Measurements from ENCODE around the gene POU6F1. TPM values are rescaled to one million over a fixed set of nuclear protein-coding genes. Genes with fewer than 3 reads are reported as not detected.
"Not testable (repeated sequence)": the region's sequence is repeated elsewhere in the genome, so short reads cannot be mapped to it uniquely, and the experiment has no call there.

The POU6F1 gene
- total and polyA plus RNA-seq, 2 donors (not counting 1 experiment from before 2014, with no cell fraction given) = 3.3 to 4.8 TPM

DNA sequence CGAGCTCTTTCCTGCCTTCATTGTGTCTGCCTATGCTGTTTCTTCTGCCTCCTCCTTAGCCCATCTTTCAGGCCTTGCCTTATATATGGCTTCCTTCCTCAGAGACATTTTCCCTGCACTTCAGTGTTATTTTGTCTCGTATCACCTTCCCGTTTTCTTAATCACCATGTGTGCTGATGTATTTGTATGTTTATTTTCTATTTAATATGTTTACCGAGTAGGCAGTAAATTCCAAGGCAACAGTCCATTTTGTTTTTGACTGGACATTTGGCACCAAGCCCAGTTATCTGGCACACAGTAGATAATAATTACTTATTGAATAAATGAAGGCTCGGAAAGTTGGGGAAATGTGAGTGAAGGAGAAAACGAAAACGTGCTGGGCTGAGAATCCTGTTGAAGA is 4.6 kb upstream of the POU6F1 start:
- H3K4me3 ChIP-seq (replicated peaks in 1 of 4; ENCODE audit: control extremely low read depth in 1 of 4, insufficient read depth in 1 of 4, low read depth in 3 of 4, low read length in 4 of 4) = no peak overlapping the region
- no peaks in the 10 kb centered on the region for H4K20me1 ChIP-seq (ENCODE audit: control insufficient read depth, extremely low read depth, insufficient read depth, low read length)
- H3K79me2 ChIP-seq (ENCODE audit: control insufficient read depth, insufficient read depth, low read length) = no peaks in the 10 kb centered on the region
- peak in 1 of 2 donors; percentile 34 for DNase-seq (ENCODE audit: low read depth in 2 of 2)
- H3K4me2 ChIP-seq (ENCODE audit: extremely low read depth, insufficient read depth, low read length) = no peak overlapping the region
- H3K27me3 ChIP-seq (ENCODE audit: control insufficient read depth, insufficient read depth, low read length) = no peaks in the 10 kb centered on the region
- H3K36me3 ChIP-seq (ENCODE audit: control insufficient read depth, insufficient read depth, low read length) = no peaks in the 10 kb centered on the region
- TF ChIP-seq CTCF (conservative IDR thresholded peaks at IDR 0.05 in 1 of 2, IDR thresholded peaks at IDR 0.05 in 1 of 2; ENCODE audit: low read depth in 1 of 2, low read length in 2 of 2) (no peak), EZH2 (IDR thresholded peaks at IDR 0.05; ENCODE audit: low read length, missing control alignments) (no peak)
- H3K9me3 ChIP-seq (ENCODE audit: control insufficient read depth, insufficient read depth, low read depth, low read length) = no peaks in the 10 kb centered on the region
- no peaks in the 10 kb centered on the region for H3K4me1 ChIP-seq (ENCODE audit: control insufficient read depth, extremely low read depth, insufficient read depth, low read length)
- H3K27ac ChIP-seq (ENCODE audit: insufficient read depth, low read length) = no peak overlapping the region
- no peak overlapping the region for H2AFZ ChIP-seq (ENCODE audit: low read length)
- no peak overlapping the region for H3K9ac ChIP-seq (ENCODE audit: insufficient read depth, low read length)

- H3K4me2 ChIP-seq (ENCODE audit: extremely low read depth, insufficient read depth, low read length); H3K27me3 ChIP-seq (ENCODE audit: control insufficient read depth, insufficient read depth, low read length); H3K79me2 ChIP-seq (ENCODE audit: control insufficient read depth, insufficient read depth, low read length); DNase-seq (ENCODE audit: low read depth in 2 of 2); H3K4me3 ChIP-seq (replicated peaks in 1 of 4; ENCODE audit: control extremely low read depth in 1 of 4, insufficient read depth in 1 of 4, low read depth in 3 of 4, low read length in 4 of 4); H3K36me3 ChIP-seq (ENCODE audit: control insufficient read depth, insufficient read depth, low read length); H3K4me1 ChIP-seq (ENCODE audit: control insufficient read depth, extremely low read depth, insufficient read depth, low read length); H3K9me3 ChIP-seq (ENCODE audit: control insufficient read depth, insufficient read depth, low read depth, low read length); H3K27ac ChIP-seq (ENCODE audit: insufficient read depth, low read length); H2AFZ ChIP-seq (ENCODE audit: low read length); H4K20me1 ChIP-seq (ENCODE audit: control insufficient read depth, extremely low read depth, insufficient read depth, low read length); H3K9ac ChIP-seq (ENCODE audit: insufficient read depth, low read length): not testable (repeated sequence)
Observed at GRCh38 chr12:51219857-51220256, 2.0 kb upstream of the POU6F1 start.

DNA sequence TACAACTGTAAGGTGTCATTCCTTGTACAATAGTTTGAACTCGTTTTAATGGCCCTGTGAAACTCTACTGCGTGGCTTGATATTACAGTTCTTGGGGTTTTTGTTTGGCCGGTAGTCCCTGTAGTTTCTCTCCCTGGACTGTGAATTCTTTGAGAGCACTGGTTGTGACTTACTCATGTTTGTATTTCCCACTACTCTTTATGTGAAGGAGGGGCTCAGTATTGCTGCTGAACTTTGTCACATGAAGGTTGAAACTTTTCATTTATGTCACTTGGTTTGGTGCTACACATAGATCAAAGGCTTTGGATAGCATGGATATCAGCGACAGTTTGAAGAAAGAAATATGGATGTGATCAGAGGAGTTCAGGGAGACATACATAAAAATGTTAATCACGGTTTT is 1.5 kb upstream of the POU6F1 start:
- DNase-seq (ENCODE audit: low read depth in 2 of 2) = no peak
- Histone ChIP-seq H2AFZ (ENCODE audit: low read length) (no peak overlapping the region), H3K4me2 (ENCODE audit: extremely low read depth, insufficient read depth, low read length) (no peak overlapping the region), H3K27ac (ENCODE audit: insufficient read depth, low read length) (no peak overlapping the region), H4K20me1 (ENCODE audit: control insufficient read depth, extremely low read depth, insufficient read depth, low read length) (no peaks in the 10 kb centered on the region), H3K9me3 (ENCODE audit: control insufficient read depth, insufficient read depth, low read depth, low read length) (no peaks in the 10 kb centered on the region), H3K79me2 (ENCODE audit: control insufficient read depth, insufficient read depth, low read length) (no peaks in the 10 kb centered on the region), H3K27me3 (ENCODE audit: control insufficient read depth, insufficient read depth, low read length) (no peaks in the 10 kb centered on the region), H3K36me3 (ENCODE audit: control insufficient read depth, insufficient read depth, low read length) (no peaks in the 10 kb centered on the region), H3K9ac (ENCODE audit: insufficient read depth, low read length) (no peak overlapping the region), H3K4me3 (replicated peaks in 1 of 4; ENCODE audit: control extremely low read depth in 1 of 4, insufficient read depth in 1 of 4, low read depth in 3 of 4, low read length in 4 of 4) (no peak overlapping the region), H3K4me1 (ENCODE audit: control insufficient read depth, extremely low read depth, insufficient read depth, low read length) (peaks cover 4% of the 10 kb centered on the region)
- TF ChIP-seq EZH2 (IDR thresholded peaks at IDR 0.05; ENCODE audit: low read length, missing control alignments) (no peak), CTCF (conservative IDR thresholded peaks at IDR 0.05 in 1 of 2, IDR thresholded peaks at IDR 0.05 in 1 of 2; ENCODE audit: low read depth in 1 of 2, low read length in 2 of 2) (no peak)
